Endothelial cell of umbilical vein (primary cell): ENCODE results near the gene NADSYN1. TPM values are rescaled to one million over a fixed set of nuclear protein-coding genes. Genes with fewer than 3 reads are reported as not detected.

Experiments
- BruUV-seq: library from RNA; stranded (reverse); fragments of 400-500 nt; replicated peaks from 2 replicates; lab custom pipeline; 2021; lab: Mats Ljungman, UMichigan
- CTCF ChIA-PET: fragments of 300-600, 350-600 bp; sonication (Branson Sonifier 250); formaldehyde crosslinking; loops from one replicate; lab custom pipeline; 2021; ENCODE audit warnings: antibody characterized with exemption, inconsistent platforms; lab: Charles Lee
- POLR2A ChIA-PET: fragments of 300-600, 350-600 bp; sonication (Branson Sonifier 250); formaldehyde crosslinking; loops from one replicate; lab custom pipeline; 2021; ENCODE audit warnings: antibody characterized with exemption, inconsistent platforms; lab: Charles Lee
- DNase-seq: peaks from one replicate; pipeline ENCODE4 v3.0.0-alpha.2; 2011; ENCODE audit warnings: low read depth, low spot score
- FAIRE-seq: peaks from 2 replicates; lab custom pipeline; 2011; peaks lifted over from hg19 to GRCh38; lab: Jason Lieb, UNC
- H2AFZ ChIP-seq: 2 replicates; pipeline ENCODE4 v1.6.0; 2012; ENCODE audit warnings: low read depth, low read length, control low read depth, inconsistent platforms
- H3K27ac ChIP-seq: 2 replicates; pipeline ENCODE4 v1.5.1; 2011; ENCODE audit warnings: low read depth, mild to moderate bottlenecking, control low read depth, low read length, moderate library complexity; ENCODE audit not compliant: insufficient read depth
- H3K27me3 ChIP-seq, 2 experiments: 2 replicates each; pipeline versions ENCODE4 v1.6.0 to v1.6.1; 2011; ENCODE audit warnings: low read length in 2 of 2, mixed read lengths in 1 of 2; ENCODE audit not compliant: control insufficient read depth in 2 of 2, insufficient read depth in 2 of 2
- H3K36me3 ChIP-seq, 2 experiments: 2 replicates in 1 of 2; 3 replicates in 1 of 2; pipeline ENCODE4 v1.5.1; 2011; ENCODE audit warnings: low read length in 2 of 2, mild to moderate bottlenecking in 1 of 2, moderate library complexity in 1 of 2; ENCODE audit not compliant: control insufficient read depth in 2 of 2, insufficient read depth in 2 of 2; ENCODE audit errors: extremely low read depth in 1 of 2
- H3K4me1 ChIP-seq: 3 replicates; pipeline ENCODE4 v1.5.1; 2011; ENCODE audit warnings: mild to moderate bottlenecking, low read length; ENCODE audit not compliant: control insufficient read depth, insufficient read depth; ENCODE audit errors: extremely low read depth
- H3K4me2 ChIP-seq: 2 replicates; pipeline ENCODE4 v1.6.1; 2011; ENCODE audit warnings: low read length, control low read depth, mixed read lengths; ENCODE audit not compliant: insufficient read depth
- H3K4me3 ChIP-seq, 3 experiments: fragments of 200-600 bp in 1 of 3; sonication (generic), shearing (Covaris generic) in 1 of 3; replicated peaks in 1 of 3; 2 replicates each; pipeline ENCODE4 v1.5.1; 2011 to 2016; ENCODE audit warnings: control low read depth in 3 of 3, low read length in 3 of 3, mild to moderate bottlenecking in 2 of 3, inconsistent platforms in 1 of 3, low read depth in 1 of 3, moderate library complexity in 1 of 3; ENCODE audit not compliant: insufficient read depth in 1 of 3
- H3K79me2 ChIP-seq: 2 replicates; pipeline ENCODE4 v1.6.0; 2012; ENCODE audit warnings: low read length, inconsistent platforms; ENCODE audit not compliant: control insufficient read depth, insufficient read depth
- H3K9ac ChIP-seq: replicated peaks from 2 replicates; pipeline ENCODE3; 2011; ENCODE audit warnings: low read length, control low read depth; ENCODE audit not compliant: insufficient read depth; ENCODE audit errors: extremely low read depth
- H3K9me1 ChIP-seq: replicated peaks from 3 replicates; pipeline ENCODE4 v1.6.0; 2011; ENCODE audit warnings: mild to moderate bottlenecking, low read length; ENCODE audit not compliant: control insufficient read depth, insufficient read depth; ENCODE audit errors: extremely low read depth
- H3K9me3 ChIP-seq: replicated peaks from 2 replicates; pipeline ENCODE4 v1.5.1; 2012; ENCODE audit warnings: low read length, inconsistent platforms; ENCODE audit not compliant: control insufficient read depth, insufficient read depth
- H4K20me1 ChIP-seq: replicated peaks from 2 replicates; pipeline ENCODE3; 2011; ENCODE audit warnings: mild to moderate bottlenecking, low read length; ENCODE audit not compliant: control insufficient read depth, insufficient read depth; ENCODE audit errors: extremely low read depth
- CTCF ChIP-seq, 2 donors: IDR thresholded peaks; 1 replicate in 1 of 2; 2 replicates in 1 of 2; pipeline ENCODE4 v1.5.1; 2011; ENCODE audit warnings: low read length in 2 of 2, mild to moderate bottlenecking in 2 of 2, moderate library complexity in 2 of 2, control low read depth in 1 of 2, inconsistent platforms in 1 of 2, low read depth in 1 of 2; ENCODE audit not compliant: insufficient read depth in 1 of 2; ENCODE audit errors: extremely low read depth in 1 of 2
- EZH2 ChIP-seq: IDR thresholded peaks from 2 replicates; pipeline ENCODE4 v1.6.1; 2012; ENCODE audit warnings: borderline replicate concordance, low read depth, mild to moderate bottlenecking, moderate library complexity, low read length, inconsistent platforms; ENCODE audit not compliant: severe bottlenecking
- FOS ChIP-seq: IDR thresholded peaks from 2 replicates; pipeline ENCODE4 v1.6.1; 2011; ENCODE audit warnings: mild to moderate bottlenecking, low read length, moderate library complexity, borderline replicate concordance; ENCODE audit not compliant: insufficient read depth
- GATA2 ChIP-seq: IDR thresholded peaks from 2 replicates; pipeline ENCODE4 v1.7.0; 2011; ENCODE audit warnings: low read depth, mild to moderate bottlenecking, moderate library complexity, mixed read lengths, low read length; ENCODE audit not compliant: insufficient read length, insufficient read depth
- JUN ChIP-seq: IDR thresholded peaks from 2 replicates; pipeline ENCODE4 v1.6.1; 2011; ENCODE audit warnings: borderline replicate concordance, low read depth; ENCODE audit not compliant: insufficient read length, insufficient read depth
- MAX ChIP-seq: IDR thresholded peaks from 2 replicates; pipeline ENCODE4 v1.6.1; 2011; ENCODE audit not compliant: insufficient read depth, insufficient read length
- MYC ChIP-seq: IDR thresholded peaks from one replicate; pipeline ENCODE4 v1.6.1; 2011; ENCODE audit warnings: mild to moderate bottlenecking, low read depth, low read length
- POLR2A ChIP-seq: IDR thresholded peaks from 2 replicates; pipeline ENCODE4 v1.6.1; 2012; ENCODE audit warnings: low read depth, mild to moderate bottlenecking, control low read depth, low read length
- POLR2AphosphoS5 ChIP-seq: IDR thresholded peaks from 2 replicates; pipeline ENCODE4 v1.6.1; 2012; ENCODE audit warnings: low read depth, mild to moderate bottlenecking, control low read depth, low read length, moderate library complexity; ENCODE audit not compliant: insufficient read depth
- dilution Hi-C: fragments of 300-500 bp; cut with MboI; formaldehyde crosslinking; loops from one replicate; pipeline ENCODE4 v1.15.0; 2019; ENCODE audit warnings: low sequenced_read_pairs; ENCODE audit not compliant: extremely low pct_ligation_motif_present
- intact Hi-C: fragments of 100-400 bp; cut with micrococcal nuclease; formaldehyde crosslinking; loops from one replicate; pipeline ENCODE4 v1.10.0; 2022
- polyA plus RNA-seq, 4 experiments: library from polyadenylated mRNA; depleted of rRNA in 3 of 4; stranded (reverse) in 3 of 4; unstranded in 1 of 4; fragments of >200 nt; gene quantifications; 2 replicates each; pipeline versions ENCODE4 v1.2.1 to v1.2.3, GENCODE V29; 2011 to 2012; ENCODE audit warnings: missing spikeins in 1 of 4
- total RNA-seq: library from RNA; stranded (reverse); gene quantifications from 2 replicates; pipeline ENCODE4 v1.2.3, GENCODE V29; 2021

NADSYN1 gene
- total and polyA plus RNA-seq, 2 donors (not counting 3 experiments of a cell fraction or from before 2014, with no cell fraction given), result 77.5 to 99.2 TPM

GRCh38 chr11:71452199-71453036, 585 bp upstream of the NADSYN1 start:
- POLR2A ChIA-PET, result interaction anchor here (0.6 to 1.2 kb wide), 4 partner anchors 14 to 1033 kb away, joined by 3 to 5 read pairs (median 4); no protein-coding TSS in a partner anchor
- no peaks in the 10 kb centered on the region for H3K27me3 ChIP-seq
- BruUV-seq, result no TSS peak

GRCh38 chr11:71453918-71454304, 908 bp downstream of the NADSYN1 start:
- TF ChIP-seq CTCF (IDR thresholded peaks at IDR 0.05; ENCODE audit: extremely low read depth in 1 of 2, insufficient read depth in 1 of 2, low read depth in 1 of 2, low read length in 2 of 2) (no peak), EZH2 (no peak), JUN (no peak), GATA2 (no peak), POLR2A (no peak), FOS (no peak), MAX (no peak), MYC (no peak), POLR2AphosphoS5 (no peak)
- POLR2A ChIA-PET, result no interaction called here
- peak overlapping the region; percentile 88 for H3K4me2 ChIP-seq
- H3K9me1 ChIP-seq, result no peaks in the 10 kb centered on the region
- peak overlapping the region; percentile 87 for H3K9ac ChIP-seq
- no peak overlapping the region for H2AFZ ChIP-seq
- no peaks in the 10 kb centered on the region for H4K20me1 ChIP-seq
- DNase-seq, result no peak
- H3K79me2 ChIP-seq, result peaks cover 28% of the 10 kb centered on the region
- no peaks in the 10 kb centered on the region for H3K27me3 ChIP-seq
- no peaks in the 10 kb centered on the region for H3K9me3 ChIP-seq
- CTCF ChIA-PET, result no interaction called here
- peak overlapping the region; percentile 60 for H3K27ac ChIP-seq
- dilution Hi-C loops (no loop called here), intact Hi-C loops (loop anchor here (2.0 to 10.0 kb wide), 2 partner anchors 35 to 331 kb away; no protein-coding TSS in a partner anchor)
- FAIRE-seq, result no peak
- peaks cover 25% of the 10 kb centered on the region for H3K4me1 ChIP-seq
- peaks cover 9 to 20% of the 10 kb centered on the region in 2 experiments for H3K36me3 ChIP-seq
- BruUV-seq, result no TSS peak
- H3K4me3 ChIP-seq, result peak overlapping the region; percentile 60 to 93 (median 85)

More at GRCh38 chr11:71452199-71453036, 585 bp upstream of the NADSYN1 start:
- Histone ChIP-seq H3K9me3 (no peaks in the 10 kb centered on the region), H3K36me3 (peaks cover 6 to 14% of the 10 kb centered on the region in 2 experiments), H3K4me1 (peaks cover 29% of the 10 kb centered on the region), H3K4me2 (peak overlapping the region; percentile 92), H2AFZ (peak overlapping the region; percentile 84), H3K79me2 (peaks cover 36% of the 10 kb centered on the region), H3K9me1 (no peaks in the 10 kb centered on the region), H3K4me3 (peak overlapping the region; percentile 74 to 85 (median 79)), H3K27ac (peak overlapping the region; percentile 72), H4K20me1 (no peaks in the 10 kb centered on the region), H3K9ac (peak overlapping the region; percentile 70)
- peak; percentile 36 for TF ChIP-seq MYC
- no peak for TF ChIP-seq POLR2A
- DNase-seq (peak; percentile 63), FAIRE-seq (no peak)
- intact Hi-C loops, result loop anchor here (2.0 to 10.0 kb wide), 2 partner anchors 36 to 332 kb away; no protein-coding TSS in a partner anchor
- CTCF ChIA-PET, result interaction anchor here (0.6 to 2.8 kb wide), 7 partner anchors 36 to 1232 kb away, joined by 3 to 14 read pairs (median 5); no protein-coding TSS in a partner anchor
- dilution Hi-C loops, result no loop called here
